ENCODE results near the gene SF1.

Gene SF1

DNA sequence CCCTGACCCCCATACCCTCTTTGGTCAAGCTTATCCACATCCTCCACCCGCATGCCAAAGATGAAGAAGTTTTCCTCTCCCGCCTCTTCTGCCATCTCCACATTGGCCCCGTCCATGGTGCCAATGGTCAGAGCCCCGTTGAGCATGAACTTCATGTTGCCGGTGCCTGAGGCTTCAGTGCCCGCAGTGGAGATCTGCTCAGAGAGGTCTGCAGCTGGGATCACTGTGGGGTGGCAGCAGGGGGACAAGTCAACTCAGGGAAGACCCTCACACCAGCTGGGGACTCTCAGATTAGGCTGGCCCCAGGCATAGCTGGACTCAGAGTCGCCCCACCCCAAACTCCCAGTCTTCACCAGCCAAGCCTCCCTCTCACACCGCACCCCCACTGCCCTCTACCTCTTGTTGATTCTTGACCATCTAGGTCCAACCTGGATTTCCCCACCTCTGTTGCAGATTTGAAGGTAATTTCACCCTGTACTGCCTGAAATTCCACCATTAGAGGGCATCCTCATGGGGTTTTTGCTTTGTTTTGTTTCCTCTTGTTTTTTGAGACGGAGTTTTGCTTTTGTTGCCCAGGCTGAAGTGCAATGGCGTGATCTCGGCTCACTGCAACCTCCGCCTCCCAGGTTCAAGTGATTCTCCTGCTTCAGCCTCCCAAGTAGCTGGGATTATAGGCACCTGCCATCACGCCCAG, 27.8 kb downstream of the SF1 start:
- DNase-seq (ENCODE audit: extremely low spot score) = no peak
- TF ChIP-seq ARNT (IDR thresholded peaks at IDR 0.05) (no peak), SP1 (IDR thresholded peaks at IDR 0.05) (no peak), BHLHE40 (IDR thresholded peaks at IDR 0.05; ENCODE audit: borderline replicate concordance) (no peak), CTBP1 (IDR thresholded peaks at IDR 0.05; ENCODE audit: borderline replicate concordance) (no peak), NFRKB (IDR thresholded peaks at IDR 0.05) (no peak), L3MBTL2 (conservative IDR thresholded peaks at IDR 0.05) (no peak)
- POLR2A ChIA-PET = no interaction called here
- CTCF ChIA-PET = no interaction called here

DNA sequence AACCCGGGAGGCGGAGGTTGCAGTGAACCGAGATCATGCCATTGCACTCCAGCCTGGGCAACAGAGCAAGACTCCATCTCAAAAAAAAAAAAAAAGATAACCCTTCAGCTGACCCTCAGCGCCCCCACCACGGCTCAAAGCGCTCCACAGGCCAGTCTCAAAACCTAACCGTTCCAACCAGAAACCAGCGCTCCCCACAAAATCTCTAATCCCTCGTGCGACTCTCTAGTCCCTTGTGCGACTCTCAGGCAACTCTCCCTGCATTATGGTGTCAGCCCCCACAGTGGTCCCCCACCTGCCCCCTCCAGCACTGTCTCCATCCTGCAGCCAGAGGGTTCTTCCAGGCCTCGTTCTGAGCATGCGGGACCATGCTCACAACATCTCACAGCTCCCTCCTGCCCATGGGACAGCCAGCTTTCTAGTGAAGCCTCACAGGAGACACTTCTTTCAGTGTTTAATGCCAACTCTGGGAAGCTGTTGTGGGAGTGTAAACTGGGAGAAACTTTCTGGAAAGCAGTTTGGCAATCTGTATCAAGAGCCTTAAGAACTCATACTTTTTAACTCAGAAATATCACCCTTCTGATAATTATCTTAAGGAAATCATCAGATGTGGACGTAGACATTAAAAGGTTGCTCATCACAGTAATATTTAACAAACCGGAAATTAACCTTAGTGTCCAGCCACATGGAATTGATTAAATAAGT, 30.2 kb downstream of the SF1 start:
- CTCF ChIA-PET = no interaction called here
- TF ChIP-seq ZNF384 (IDR thresholded peaks at IDR 0.05) (no peak), L3MBTL2 (conservative IDR thresholded peaks at IDR 0.05) (no peak), ELF4 (IDR thresholded peaks at IDR 0.05) (no peak), SUZ12 (IDR thresholded peaks at IDR 0.05) (no peak), CTBP1 (IDR thresholded peaks at IDR 0.05; ENCODE audit: borderline replicate concordance) (no peak), HDGF (IDR thresholded peaks at IDR 0.05; ENCODE audit: borderline replicate concordance) (no peak)
- POLR2A ChIA-PET = interaction anchor here (1.2 kb wide), 1 partner anchor 29 kb away, joined by 3 read pairs; no protein-coding TSS in a partner anchor
- no peak for DNase-seq (ENCODE audit: extremely low spot score)

DNA sequence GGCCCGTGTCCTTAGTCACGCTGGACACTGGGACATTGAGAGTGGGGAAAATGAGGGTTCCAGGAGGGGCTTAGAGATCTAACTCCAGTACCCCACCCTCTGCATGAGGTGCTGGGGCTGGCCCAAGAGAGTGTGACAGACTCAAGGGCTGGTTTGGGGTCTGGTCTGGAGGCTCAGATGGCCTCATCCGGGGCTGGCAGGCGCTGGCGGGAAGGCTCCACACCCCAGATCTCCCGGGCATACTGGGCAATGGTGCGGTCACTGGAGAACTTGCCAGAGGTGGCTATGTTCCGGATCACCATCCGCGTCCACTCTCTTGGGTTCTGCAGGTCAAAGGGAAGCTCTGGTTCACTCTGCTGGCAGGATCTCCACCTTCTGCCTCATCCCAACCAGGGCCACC, 31.9 kb downstream of the SF1 start:
- DNase-seq (ENCODE audit: extremely low spot score) = no peak
- ChIA-PET POLR2A (interaction anchor here (2.0 kb wide), 1 partner anchor 32 kb away, joined by 9 read pairs; the partner anchor contains the start of gene SF1), CTCF (interaction anchor here (0.6 to 1.6 kb wide), 3 partner anchors 14 to 42 kb away, joined by 3 to 7 read pairs (median 3); partner anchors contain the start of gene PYGM)
- TF ChIP-seq ZNF384 (IDR thresholded peaks at IDR 0.05) = no peak
- no peak for TF ChIP-seq NFRKB (IDR thresholded peaks at IDR 0.05)
- no peak for TF ChIP-seq L3MBTL2 (conservative IDR thresholded peaks at IDR 0.05)
- no peak for TF ChIP-seq FOXA1 (IDR thresholded peaks at IDR 0.05)
- no peak for TF ChIP-seq FOXM1 (IDR thresholded peaks at IDR 0.05; ENCODE audit: borderline replicate concordance)
- no peak for TF ChIP-seq ARNT (IDR thresholded peaks at IDR 0.05)
- no peak for TF ChIP-seq ELF4 (IDR thresholded peaks at IDR 0.05)
- TF ChIP-seq CTBP1 (IDR thresholded peaks at IDR 0.05; ENCODE audit: borderline replicate concordance) = no peak
- no peak for TF ChIP-seq BHLHE40 (IDR thresholded peaks at IDR 0.05; ENCODE audit: borderline replicate concordance)

DNA sequence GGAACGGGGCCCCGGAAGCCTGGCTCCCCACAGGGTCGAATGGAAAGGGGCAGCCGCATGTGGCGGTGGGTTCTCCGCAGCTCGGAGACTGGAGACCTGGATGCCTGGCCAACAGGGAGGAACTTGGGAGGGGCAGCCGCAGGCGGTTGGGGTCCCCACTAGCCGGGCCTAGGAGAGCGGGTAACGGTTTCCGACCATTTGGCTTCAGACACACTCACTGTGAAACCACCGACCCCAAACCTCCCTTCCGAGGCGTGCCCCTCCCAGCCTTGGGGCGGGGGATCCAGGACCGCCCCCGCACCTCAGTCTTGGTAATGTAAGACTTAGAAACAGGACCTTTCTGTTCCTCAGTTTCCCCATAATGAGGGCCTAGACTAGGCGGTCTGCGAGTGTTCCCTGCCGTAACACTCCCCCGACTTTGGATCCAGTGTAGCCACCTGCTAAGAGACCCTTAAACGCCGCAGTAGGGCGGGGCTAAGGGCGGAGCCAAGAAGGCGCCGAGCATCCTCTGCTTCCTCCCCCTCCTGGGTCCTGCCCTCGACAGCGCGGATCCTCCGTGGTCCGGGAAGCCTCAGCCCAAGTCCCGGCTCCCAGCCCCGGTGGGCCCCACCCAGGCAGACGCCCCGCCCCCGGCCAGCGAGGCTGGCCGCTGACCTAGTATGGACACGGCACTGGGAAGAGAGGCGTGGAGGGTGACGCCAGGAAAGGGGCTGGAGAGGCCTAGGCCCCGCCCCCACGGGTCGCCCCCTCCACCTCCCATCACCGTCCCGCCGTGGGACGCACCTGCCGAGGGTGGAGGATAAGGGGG, 32.6 kb downstream of the SF1 start:
- ChIA-PET POLR2A (interaction anchor here (2.0 to 2.6 kb wide), 2 partner anchors 15 to 33 kb away, joined by 9 read pairs; partner anchors contain the start of gene SF1), CTCF (interaction anchor here (0.8 to 1.6 kb wide), 2 partner anchors 13 to 14 kb away, joined by 4 to 7 read pairs; partner anchors contain the start of gene PYGM)
- TF ChIP-seq SP1 (IDR thresholded peaks at IDR 0.05) (no peak), ARNT (IDR thresholded peaks at IDR 0.05) (no peak), ZNF384 (IDR thresholded peaks at IDR 0.05) (no peak), FOXM1 (IDR thresholded peaks at IDR 0.05; ENCODE audit: borderline replicate concordance) (no peak), L3MBTL2 (conservative IDR thresholded peaks at IDR 0.05) (no peak), HDGF (IDR thresholded peaks at IDR 0.05; ENCODE audit: borderline replicate concordance) (no peak), TARDBP (IDR thresholded peaks at IDR 0.05) (no peak), BHLHE40 (IDR thresholded peaks at IDR 0.05; ENCODE audit: borderline replicate concordance) (no peak), LEF1 (IDR thresholded peaks at IDR 0.05; ENCODE audit: borderline replicate concordance) (no peak), ELF4 (IDR thresholded peaks at IDR 0.05) (no peak), FOXK2 (IDR thresholded peaks at IDR 0.05) (no peak), SUZ12 (IDR thresholded peaks at IDR 0.05) (no peak), FOXA1 (IDR thresholded peaks at IDR 0.05) (no peak)
- TF ChIP-seq, protein P1, sequence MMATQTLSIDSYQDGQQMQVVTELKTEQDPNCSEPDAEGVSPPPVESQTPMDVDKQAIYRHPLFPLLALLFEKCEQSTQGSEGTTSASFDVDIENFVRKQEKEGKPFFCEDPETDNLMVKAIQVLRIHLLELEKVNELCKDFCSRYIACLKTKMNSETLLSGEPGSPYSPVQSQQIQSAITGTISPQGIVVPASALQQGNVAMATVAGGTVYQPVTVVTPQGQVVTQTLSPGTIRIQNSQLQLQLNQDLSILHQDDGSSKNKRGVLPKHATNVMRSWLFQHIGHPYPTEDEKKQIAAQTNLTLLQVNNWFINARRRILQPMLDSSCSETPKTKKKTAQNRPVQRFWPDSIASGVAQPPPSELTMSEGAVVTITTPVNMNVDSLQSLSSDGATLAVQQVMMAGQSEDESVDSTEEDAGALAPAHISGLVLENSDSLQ (IDR thresholded peaks at IDR 0.05) = no peak
- no peak for DNase-seq (ENCODE audit: extremely low spot score)

DNA sequence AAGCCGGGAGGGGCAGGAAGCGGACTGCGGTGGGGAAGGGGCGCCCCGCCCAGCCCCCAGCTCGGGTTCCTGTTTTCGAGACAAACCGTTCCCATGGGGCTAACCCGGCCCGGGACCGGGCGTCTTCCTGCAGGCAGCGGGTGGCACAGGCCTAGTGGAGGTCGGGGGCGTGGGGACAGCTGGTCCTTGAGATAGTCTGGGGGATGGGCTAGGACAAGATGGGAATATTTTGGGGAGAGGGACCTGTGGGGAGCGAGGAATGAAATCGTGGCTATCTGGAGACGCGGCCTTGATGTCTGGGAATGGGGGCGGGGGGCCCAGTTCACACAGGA, 33.2 kb downstream of the SF1 start:
- no peak for DNase-seq (ENCODE audit: extremely low spot score)
- TF ChIP-seq ZNF384 (IDR thresholded peaks at IDR 0.05) (no peak), SUZ12 (IDR thresholded peaks at IDR 0.05) (no peak), TARDBP (IDR thresholded peaks at IDR 0.05) (no peak), FOXA1 (IDR thresholded peaks at IDR 0.05) (no peak)
- CTCF ChIA-PET = interaction anchor here (0.8 kb wide), 1 partner anchor 12 kb away, joined by 4 read pairs; no protein-coding TSS in a partner anchor
- POLR2A ChIA-PET = interaction anchor here (1.5 to 2.6 kb wide), 2 partner anchors 15 to 19 kb away, joined by 3 to 9 read pairs; no protein-coding TSS in a partner anchor

DNA sequence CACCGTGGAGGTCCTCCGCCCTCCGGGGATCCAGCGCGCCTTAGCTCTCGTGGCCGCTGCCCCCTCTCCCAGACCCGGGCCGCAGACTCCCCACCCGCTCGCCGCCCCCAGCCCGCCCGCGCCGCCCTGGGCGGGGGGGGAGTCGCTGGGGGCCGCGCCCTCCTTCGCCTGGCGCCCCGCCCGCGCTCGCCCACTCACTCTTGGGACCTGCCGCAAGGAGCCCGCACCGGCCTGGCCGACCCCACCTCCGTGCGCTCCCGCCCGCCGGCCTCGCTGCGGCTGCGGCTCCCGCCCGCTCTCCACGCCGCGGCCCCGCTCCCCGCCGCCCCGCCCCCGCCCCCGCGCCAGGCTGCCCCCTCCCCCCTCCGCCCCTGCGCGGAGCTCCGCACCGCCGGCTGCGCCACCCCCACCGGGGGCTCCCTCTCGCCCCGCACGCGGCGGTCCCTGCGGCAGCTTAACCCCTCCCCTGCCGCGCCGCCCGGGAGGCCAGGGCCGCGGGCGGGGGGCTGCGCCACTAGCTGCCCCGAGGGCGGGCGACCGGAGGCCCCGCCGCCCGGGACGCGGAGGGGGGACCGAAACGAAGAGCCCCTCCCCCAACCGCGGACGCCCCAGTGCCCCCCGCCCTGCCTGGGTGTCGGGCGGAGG, 33.7 kb downstream of the SF1 start:
- ChIA-PET CTCF (interaction anchor here (0.7 to 1.9 kb wide), 5 partner anchors 11 to 270 kb away, joined by 3 to 7 read pairs (median 4); partner anchors contain the start of genes ARL2 and PYGM), POLR2A (interaction anchor here (0.6 to 2.6 kb wide), 3 partner anchors 16 to 34 kb away, joined by 3 to 9 read pairs (median 3); no protein-coding TSS in a partner anchor)
- no peak for TF ChIP-seq ZNF384 (IDR thresholded peaks at IDR 0.05)
- TF ChIP-seq ELF4 (IDR thresholded peaks at IDR 0.05) = no peak
- no peak for TF ChIP-seq CTBP1 (IDR thresholded peaks at IDR 0.05; ENCODE audit: borderline replicate concordance)
- no peak for TF ChIP-seq BHLHE40 (IDR thresholded peaks at IDR 0.05; ENCODE audit: borderline replicate concordance)
- no peak for TF ChIP-seq LEF1 (IDR thresholded peaks at IDR 0.05; ENCODE audit: borderline replicate concordance)
- TF ChIP-seq NFRKB (IDR thresholded peaks at IDR 0.05) = no peak
- TF ChIP-seq SP1 (IDR thresholded peaks at IDR 0.05) = no peak
- TF ChIP-seq SUZ12 (IDR thresholded peaks at IDR 0.05) = no peak
- no peak for TF ChIP-seq FOXK2 (IDR thresholded peaks at IDR 0.05)
- no peak for TF ChIP-seq L3MBTL2 (conservative IDR thresholded peaks at IDR 0.05)
- no peak for TF ChIP-seq TARDBP (IDR thresholded peaks at IDR 0.05)
- no peak for TF ChIP-seq HDGF (IDR thresholded peaks at IDR 0.05; ENCODE audit: borderline replicate concordance)
- no peak for TF ChIP-seq ARNT (IDR thresholded peaks at IDR 0.05)
- TF ChIP-seq, protein P1 (IDR thresholded peaks at IDR 0.05) = no peak
- no peak for TF ChIP-seq FOXM1 (IDR thresholded peaks at IDR 0.05; ENCODE audit: borderline replicate concordance)
- TF ChIP-seq FOXA1 (IDR thresholded peaks at IDR 0.05) = no peak
- DNase-seq (ENCODE audit: extremely low spot score) = no peak
